Neural cell (in vitro differentiated cells): ENCODE results near the gene ADGRA1. TPM values are rescaled to one million over a fixed set of nuclear protein-coding genes. Genes with fewer than 3 reads are reported as not detected.

Source experiments
- H2AFZ ChIP-seq: fragments of 200-600, 300-800 bp; sonication (generic), shearing (Covaris generic); 2 replicates; pipeline ENCODE4 v1.6.0; 2014; ENCODE audit warnings: low read depth, mild to moderate bottlenecking, antibody characterized with exemption, low read length, moderate library complexity
- H3F3A ChIP-seq: fragments of 200-600 bp; shearing (Covaris generic); 2 replicates; pipeline ENCODE4 v1.6.1; 2016; ENCODE audit warnings: mild to moderate bottlenecking, moderate library complexity, mixed read lengths, antibody characterized with exemption, low read length; ENCODE audit not compliant: insufficient read depth, poor library complexity, severe bottlenecking
- H3K27ac ChIP-seq: fragments of 200-600, 300-800 bp; sonication (generic), shearing (Covaris generic); 2 replicates; pipeline ENCODE4 v1.5.1; 2014; ENCODE audit warnings: mild to moderate bottlenecking, low read length, moderate library complexity
- H3K27me3 ChIP-seq: fragments of 300-800, 200-600 bp; sonication (generic), shearing (Covaris generic); 2 replicates; pipeline ENCODE4 v1.6.0; 2014; ENCODE audit warnings: mild to moderate bottlenecking, low read depth, low read length, moderate library complexity; ENCODE audit not compliant: insufficient read depth
- H3K36me3 ChIP-seq: fragments of 300-800, 200-600 bp; sonication (generic), shearing (Covaris generic); 2 replicates; pipeline ENCODE4 v1.5.1; 2014; ENCODE audit warnings: mild to moderate bottlenecking, antibody characterized with exemption, low read length, moderate library complexity; ENCODE audit not compliant: insufficient read depth
- H3K4me2 ChIP-seq: fragments of 300-800, 200-600 bp; sonication (generic), shearing (Covaris generic); 2 replicates; pipeline ENCODE4 v1.6.0; 2014; ENCODE audit warnings: mild to moderate bottlenecking, low read length
- H3K4me3 ChIP-seq: fragments of 300-800, 200-600 bp; sonication (generic), shearing (Covaris generic); 2 replicates; pipeline ENCODE4 v1.5.1; 2014; ENCODE audit warnings: mild to moderate bottlenecking, low read length, moderate library complexity
- H3K79me2 ChIP-seq: fragments of 200-600 bp; shearing (Covaris generic); replicated peaks from 2 replicates; pipeline ENCODE4 v1.6.0; 2014; ENCODE audit warnings: mild to moderate bottlenecking, low read length, moderate library complexity; ENCODE audit not compliant: insufficient read depth
- H3K9ac ChIP-seq: fragments of 300-800, 200-600 bp; sonication (generic), shearing (Covaris generic); 2 replicates; pipeline ENCODE4 v1.6.1; 2016; ENCODE audit warnings: mild to moderate bottlenecking, low read length, mixed read lengths
- H3K9me2 ChIP-seq: fragments of 200-600 bp; shearing (Covaris generic); 2 replicates; pipeline ENCODE4 v1.6.1; 2016; ENCODE audit warnings: mild to moderate bottlenecking, low read length, mixed read lengths; ENCODE audit not compliant: insufficient read depth
- H3K9me3 ChIP-seq: fragments of 200-600, 300-800 bp; sonication (generic), shearing (Covaris generic); 2 replicates; pipeline ENCODE4 v1.6.1; 2016; ENCODE audit warnings: mild to moderate bottlenecking, mixed run types, low read length, moderate library complexity, mixed read lengths
- H4K20me1 ChIP-seq: fragments of 200-600 bp; shearing (Covaris generic); 2 replicates; pipeline ENCODE4 v1.6.1; 2016; ENCODE audit warnings: mild to moderate bottlenecking, mixed run types; ENCODE audit not compliant: insufficient read depth
- EP300 ChIP-seq: fragments of 450-650 bp; conservative IDR thresholded peaks from 2 replicates; pipeline ENCODE4 v1.6.1; 2014; ENCODE audit warnings: antibody characterized with exemption, mild to moderate bottlenecking, moderate library complexity; ENCODE audit not compliant: poor library complexity, severe bottlenecking
- EZH2 ChIP-seq: fragments of 200-600, 300-800 bp; shearing (Covaris generic), sonication (generic); IDR thresholded peaks from 2 replicates; pipeline ENCODE4 v1.6.1; 2014; ENCODE audit warnings: antibody characterized with exemption, low read length, borderline replicate concordance, mild to moderate bottlenecking; ENCODE audit not compliant: insufficient read depth, poor library complexity, severe bottlenecking
- MXI1 ChIP-seq: fragments of 450-650 bp; conservative IDR thresholded peaks from 2 replicates; pipeline ENCODE4 v1.6.1; 2014; ENCODE audit warnings: antibody characterized with exemption, mild to moderate bottlenecking; ENCODE audit not compliant: poor library complexity, severe bottlenecking
- POLR2AphosphoS5 ChIP-seq: IDR thresholded peaks from 2 replicates; pipeline ENCODE4 v1.6.1; 2012
- RAD21 ChIP-seq: fragments of 450-650 bp; conservative IDR thresholded peaks from 2 replicates; pipeline ENCODE4 v1.6.1; 2014; ENCODE audit warnings: antibody characterized with exemption, mild to moderate bottlenecking, moderate library complexity
- SMC3 ChIP-seq: fragments of 450-650 bp; conservative IDR thresholded peaks from 2 replicates; pipeline ENCODE4 v1.6.1; 2014; ENCODE audit warnings: antibody characterized with exemption, mild to moderate bottlenecking, moderate library complexity; ENCODE audit not compliant: poor library complexity
- TAF1 ChIP-seq: IDR thresholded peaks from 2 replicates; pipeline ENCODE4 v1.6.1; 2012; ENCODE audit warnings: low read depth
- polyA plus RNA-seq: library from polyadenylated mRNA; depleted of rRNA; stranded (reverse); fragments of >200 nt; gene quantifications from 2 replicates; pipeline ENCODE4 v1.2.3, GENCODE V29; 2014
- TF ChIP-seq, protein P1 (sequence below): IDR thresholded peaks from 2 replicates; pipeline ENCODE4 v1.6.1; 2012; ENCODE audit warnings: borderline replicate concordance
- TF ChIP-seq, protein P2 (sequence below): fragments of 450-650 bp; IDR thresholded peaks from 2 replicates; pipeline ENCODE4 v1.5.1; 2014; ENCODE audit warnings: antibody characterized with exemption, mild to moderate bottlenecking, moderate library complexity; ENCODE audit not compliant: poor library complexity, severe bottlenecking

Gene ADGRA1
- polyA plus RNA-seq, 1 donor from 2014 or later: 2.2 TPM

DNA sequence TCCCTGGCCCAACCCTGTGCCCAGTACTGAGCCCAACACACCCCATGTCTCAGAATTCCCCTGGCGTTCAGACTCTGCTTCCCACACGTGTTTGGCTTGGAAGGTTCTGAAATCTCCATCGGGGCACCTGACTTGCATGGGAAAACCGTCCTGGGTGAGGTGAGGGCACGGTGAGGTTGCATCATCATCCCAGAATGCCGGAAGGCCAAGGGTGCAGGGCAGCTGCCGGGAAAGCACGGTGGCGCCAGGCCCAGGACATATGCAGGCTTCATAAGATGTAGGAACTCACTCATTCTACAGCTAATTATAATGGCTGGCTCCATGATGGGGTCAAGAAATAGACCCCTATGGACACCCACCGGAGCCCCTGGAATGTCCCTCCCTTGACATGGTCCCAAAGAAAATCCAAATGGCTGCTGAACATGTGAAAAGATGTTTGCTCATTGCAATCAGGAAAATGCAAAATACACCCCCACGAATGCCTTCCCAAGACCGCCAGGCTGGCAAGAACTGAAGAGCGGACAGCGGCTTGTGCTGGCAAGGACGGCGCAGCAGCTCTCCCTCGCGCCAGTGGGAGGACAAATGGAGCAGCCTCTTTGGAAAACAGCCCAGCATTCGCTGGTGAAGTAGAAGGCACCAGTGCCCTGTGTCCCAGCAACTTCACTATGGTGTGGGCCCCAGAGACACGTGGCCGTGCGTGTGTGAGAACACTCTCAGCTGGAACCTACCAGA, 74.6 kb downstream of the ADGRA1 start:
- TF ChIP-seq MXI1 (no peak), TAF1 (no peak), RAD21 (no peak), EZH2 (no peak), EP300 (no peak), POLR2AphosphoS5 (no peak), SMC3 (no peak)
- TF ChIP-seq, protein P1, sequence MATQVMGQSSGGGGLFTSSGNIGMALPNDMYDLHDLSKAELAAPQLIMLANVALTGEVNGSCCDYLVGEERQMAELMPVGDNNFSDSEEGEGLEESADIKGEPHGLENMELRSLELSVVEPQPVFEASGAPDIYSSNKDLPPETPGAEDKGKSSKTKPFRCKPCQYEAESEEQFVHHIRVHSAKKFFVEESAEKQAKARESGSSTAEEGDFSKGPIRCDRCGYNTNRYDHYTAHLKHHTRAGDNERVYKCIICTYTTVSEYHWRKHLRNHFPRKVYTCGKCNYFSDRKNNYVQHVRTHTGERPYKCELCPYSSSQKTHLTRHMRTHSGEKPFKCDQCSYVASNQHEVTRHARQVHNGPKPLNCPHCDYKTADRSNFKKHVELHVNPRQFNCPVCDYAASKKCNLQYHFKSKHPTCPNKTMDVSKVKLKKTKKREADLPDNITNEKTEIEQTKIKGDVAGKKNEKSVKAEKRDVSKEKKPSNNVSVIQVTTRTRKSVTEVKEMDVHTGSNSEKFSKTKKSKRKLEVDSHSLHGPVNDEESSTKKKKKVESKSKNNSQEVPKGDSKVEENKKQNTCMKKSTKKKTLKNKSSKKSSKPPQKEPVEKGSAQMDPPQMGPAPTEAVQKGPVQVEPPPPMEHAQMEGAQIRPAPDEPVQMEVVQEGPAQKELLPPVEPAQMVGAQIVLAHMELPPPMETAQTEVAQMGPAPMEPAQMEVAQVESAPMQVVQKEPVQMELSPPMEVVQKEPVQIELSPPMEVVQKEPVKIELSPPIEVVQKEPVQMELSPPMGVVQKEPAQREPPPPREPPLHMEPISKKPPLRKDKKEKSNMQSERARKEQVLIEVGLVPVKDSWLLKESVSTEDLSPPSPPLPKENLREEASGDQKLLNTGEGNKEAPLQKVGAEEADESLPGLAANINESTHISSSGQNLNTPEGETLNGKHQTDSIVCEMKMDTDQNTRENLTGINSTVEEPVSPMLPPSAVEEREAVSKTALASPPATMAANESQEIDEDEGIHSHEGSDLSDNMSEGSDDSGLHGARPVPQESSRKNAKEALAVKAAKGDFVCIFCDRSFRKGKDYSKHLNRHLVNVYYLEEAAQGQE: no peak
- TF ChIP-seq, protein P2, sequence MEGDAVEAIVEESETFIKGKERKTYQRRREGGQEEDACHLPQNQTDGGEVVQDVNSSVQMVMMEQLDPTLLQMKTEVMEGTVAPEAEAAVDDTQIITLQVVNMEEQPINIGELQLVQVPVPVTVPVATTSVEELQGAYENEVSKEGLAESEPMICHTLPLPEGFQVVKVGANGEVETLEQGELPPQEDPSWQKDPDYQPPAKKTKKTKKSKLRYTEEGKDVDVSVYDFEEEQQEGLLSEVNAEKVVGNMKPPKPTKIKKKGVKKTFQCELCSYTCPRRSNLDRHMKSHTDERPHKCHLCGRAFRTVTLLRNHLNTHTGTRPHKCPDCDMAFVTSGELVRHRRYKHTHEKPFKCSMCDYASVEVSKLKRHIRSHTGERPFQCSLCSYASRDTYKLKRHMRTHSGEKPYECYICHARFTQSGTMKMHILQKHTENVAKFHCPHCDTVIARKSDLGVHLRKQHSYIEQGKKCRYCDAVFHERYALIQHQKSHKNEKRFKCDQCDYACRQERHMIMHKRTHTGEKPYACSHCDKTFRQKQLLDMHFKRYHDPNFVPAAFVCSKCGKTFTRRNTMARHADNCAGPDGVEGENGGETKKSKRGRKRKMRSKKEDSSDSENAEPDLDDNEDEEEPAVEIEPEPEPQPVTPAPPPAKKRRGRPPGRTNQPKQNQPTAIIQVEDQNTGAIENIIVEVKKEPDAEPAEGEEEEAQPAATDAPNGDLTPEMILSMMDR: no peak
- Histone ChIP-seq H3K9me2 (no peaks in the 10 kb centered on the region), H3K4me3 (no peak overlapping the region), H3K79me2 (no peaks in the 10 kb centered on the region), H3K36me3 (no peaks in the 10 kb centered on the region), H3K9ac (no peak overlapping the region), H3K27ac (no peak overlapping the region), H4K20me1 (no peaks in the 10 kb centered on the region), H3K27me3 (no peaks in the 10 kb centered on the region), H2AFZ (no peak overlapping the region), H3K4me2 (no peak overlapping the region), H3F3A (no peaks in the 10 kb centered on the region), H3K9me3 (no peaks in the 10 kb centered on the region)

- Histone ChIP-seq H3K36me3 (no peaks in the 10 kb centered on the region), H3K27me3 (no peaks in the 10 kb centered on the region), H3K4me2 (no peak overlapping the region), H3K27ac (no peak overlapping the region), H3K9me2 (no peaks in the 10 kb centered on the region), H3K9me3 (no peaks in the 10 kb centered on the region), H3K4me3 (no peak overlapping the region), H2AFZ (no peak overlapping the region), H3K9ac (no peak overlapping the region), H3K79me2 (no peaks in the 10 kb centered on the region), H3F3A (no peaks in the 10 kb centered on the region), H4K20me1 (no peaks in the 10 kb centered on the region)
- TF ChIP-seq EZH2: no peak
- TF ChIP-seq, protein P2: no peak
- TF ChIP-seq SMC3: no peak
- no peak for TF ChIP-seq MXI1
- TF ChIP-seq TAF1: no peak
- TF ChIP-seq RAD21: no peak
- no peak for TF ChIP-seq POLR2AphosphoS5
- TF ChIP-seq, protein P1: no peak
- no peak for TF ChIP-seq EP300
Observed at GRCh38 chr10:133162910-133163856, 75.5 kb downstream of the ADGRA1 start.
